ENCODE results near the gene PRMT1.

GRCh38 chr19:49700563-49700962, 23.5 kb downstream of the PRMT1 start:
- TF ChIP-seq TFE3 (CRISPR knock-in tag; IDR thresholded peaks at IDR 0.05) (no peak), RHOXF2B (CRISPR knock-in tag; conservative IDR thresholded peaks at IDR 0.05) (no peak), L3MBTL2 (IDR thresholded peaks at IDR 0.05) (peak; percentile 70), ZNF280B (CRISPR knock-in tag; IDR thresholded peaks at IDR 0.05) (no peak), ELF1 (tag; IDR thresholded peaks at IDR 0.05) (no peak), NR2C2 (CRISPR knock-in tag; IDR thresholded peaks at IDR 0.05) (no peak), NR2C2 (tag; IDR thresholded peaks at IDR 0.05) (no peak), ZBTB1 (CRISPR knock-in tag; IDR thresholded peaks at IDR 0.05; ENCODE audit: borderline replicate concordance, low read depth) (no peak), NCOA2 (IDR thresholded peaks at IDR 0.05; ENCODE audit: partially characterized antibody in 2 of 2) (no peak), ZFP36 (IDR thresholded peaks at IDR 0.05; ENCODE audit: low read depth, low read length, partially characterized antibody) (no peak), POLR2AphosphoS5 (IDR thresholded peaks at IDR 0.05; ENCODE audit: control insufficient read depth, insufficient read depth, low read depth, low read length) (no peak)
- TF ChIP-seq, protein P1, sequence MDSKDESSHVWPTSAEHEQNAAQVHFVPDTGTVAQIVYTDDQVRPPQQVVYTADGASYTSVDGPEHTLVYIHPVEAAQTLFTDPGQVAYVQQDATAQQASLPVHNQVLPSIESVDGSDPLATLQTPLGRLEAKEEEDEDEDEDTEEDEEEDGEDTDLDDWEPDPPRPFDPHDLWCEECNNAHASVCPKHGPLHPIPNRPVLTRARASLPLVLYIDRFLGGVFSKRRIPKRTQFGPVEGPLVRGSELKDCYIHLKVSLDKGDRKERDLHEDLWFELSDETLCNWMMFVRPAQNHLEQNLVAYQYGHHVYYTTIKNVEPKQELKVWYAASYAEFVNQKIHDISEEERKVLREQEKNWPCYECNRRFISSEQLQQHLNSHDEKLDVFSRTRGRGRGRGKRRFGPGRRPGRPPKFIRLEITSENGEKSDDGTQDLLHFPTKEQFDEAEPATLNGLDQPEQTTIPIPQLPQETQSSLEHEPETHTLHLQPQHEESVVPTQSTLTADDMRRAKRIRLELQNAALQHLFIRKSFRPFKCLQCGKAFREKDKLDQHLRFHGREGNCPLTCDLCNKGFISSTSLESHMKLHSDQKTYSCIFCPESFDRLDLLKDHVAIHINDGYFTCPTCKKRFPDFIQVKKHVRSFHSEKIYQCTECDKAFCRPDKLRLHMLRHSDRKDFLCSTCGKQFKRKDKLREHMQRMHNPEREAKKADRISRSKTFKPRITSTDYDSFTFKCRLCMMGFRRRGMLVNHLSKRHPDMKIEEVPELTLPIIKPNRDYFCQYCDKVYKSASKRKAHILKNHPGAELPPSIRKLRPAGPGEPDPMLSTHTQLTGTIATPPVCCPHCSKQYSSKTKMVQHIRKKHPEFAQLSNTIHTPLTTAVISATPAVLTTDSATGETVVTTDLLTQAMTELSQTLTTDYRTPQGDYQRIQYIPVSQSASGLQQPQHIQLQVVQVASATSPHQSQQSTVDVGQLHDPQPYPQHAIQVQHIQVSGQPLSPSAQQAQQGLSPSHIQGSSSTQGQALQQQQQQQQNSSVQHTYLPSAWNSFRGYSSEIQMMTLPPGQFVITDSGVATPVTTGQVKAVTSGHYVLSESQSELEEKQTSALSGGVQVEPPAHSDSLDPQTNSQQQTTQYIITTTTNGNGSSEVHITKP (IDR thresholded peaks at IDR 0.05; ENCODE audit: partially characterized antibody), result no peak
- TF ChIP-seq, protein P2, sequence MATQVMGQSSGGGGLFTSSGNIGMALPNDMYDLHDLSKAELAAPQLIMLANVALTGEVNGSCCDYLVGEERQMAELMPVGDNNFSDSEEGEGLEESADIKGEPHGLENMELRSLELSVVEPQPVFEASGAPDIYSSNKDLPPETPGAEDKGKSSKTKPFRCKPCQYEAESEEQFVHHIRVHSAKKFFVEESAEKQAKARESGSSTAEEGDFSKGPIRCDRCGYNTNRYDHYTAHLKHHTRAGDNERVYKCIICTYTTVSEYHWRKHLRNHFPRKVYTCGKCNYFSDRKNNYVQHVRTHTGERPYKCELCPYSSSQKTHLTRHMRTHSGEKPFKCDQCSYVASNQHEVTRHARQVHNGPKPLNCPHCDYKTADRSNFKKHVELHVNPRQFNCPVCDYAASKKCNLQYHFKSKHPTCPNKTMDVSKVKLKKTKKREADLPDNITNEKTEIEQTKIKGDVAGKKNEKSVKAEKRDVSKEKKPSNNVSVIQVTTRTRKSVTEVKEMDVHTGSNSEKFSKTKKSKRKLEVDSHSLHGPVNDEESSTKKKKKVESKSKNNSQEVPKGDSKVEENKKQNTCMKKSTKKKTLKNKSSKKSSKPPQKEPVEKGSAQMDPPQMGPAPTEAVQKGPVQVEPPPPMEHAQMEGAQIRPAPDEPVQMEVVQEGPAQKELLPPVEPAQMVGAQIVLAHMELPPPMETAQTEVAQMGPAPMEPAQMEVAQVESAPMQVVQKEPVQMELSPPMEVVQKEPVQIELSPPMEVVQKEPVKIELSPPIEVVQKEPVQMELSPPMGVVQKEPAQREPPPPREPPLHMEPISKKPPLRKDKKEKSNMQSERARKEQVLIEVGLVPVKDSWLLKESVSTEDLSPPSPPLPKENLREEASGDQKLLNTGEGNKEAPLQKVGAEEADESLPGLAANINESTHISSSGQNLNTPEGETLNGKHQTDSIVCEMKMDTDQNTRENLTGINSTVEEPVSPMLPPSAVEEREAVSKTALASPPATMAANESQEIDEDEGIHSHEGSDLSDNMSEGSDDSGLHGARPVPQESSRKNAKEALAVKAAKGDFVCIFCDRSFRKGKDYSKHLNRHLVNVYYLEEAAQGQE (IDR thresholded peaks at IDR 0.05; ENCODE audit: borderline replicate concordance), result no peak
- TF ChIP-seq, protein P2 (CRISPR knock-in tag; IDR thresholded peaks at IDR 0.05; ENCODE audit: low read depth), result no peak
- TF ChIP-seq, protein P3, sequence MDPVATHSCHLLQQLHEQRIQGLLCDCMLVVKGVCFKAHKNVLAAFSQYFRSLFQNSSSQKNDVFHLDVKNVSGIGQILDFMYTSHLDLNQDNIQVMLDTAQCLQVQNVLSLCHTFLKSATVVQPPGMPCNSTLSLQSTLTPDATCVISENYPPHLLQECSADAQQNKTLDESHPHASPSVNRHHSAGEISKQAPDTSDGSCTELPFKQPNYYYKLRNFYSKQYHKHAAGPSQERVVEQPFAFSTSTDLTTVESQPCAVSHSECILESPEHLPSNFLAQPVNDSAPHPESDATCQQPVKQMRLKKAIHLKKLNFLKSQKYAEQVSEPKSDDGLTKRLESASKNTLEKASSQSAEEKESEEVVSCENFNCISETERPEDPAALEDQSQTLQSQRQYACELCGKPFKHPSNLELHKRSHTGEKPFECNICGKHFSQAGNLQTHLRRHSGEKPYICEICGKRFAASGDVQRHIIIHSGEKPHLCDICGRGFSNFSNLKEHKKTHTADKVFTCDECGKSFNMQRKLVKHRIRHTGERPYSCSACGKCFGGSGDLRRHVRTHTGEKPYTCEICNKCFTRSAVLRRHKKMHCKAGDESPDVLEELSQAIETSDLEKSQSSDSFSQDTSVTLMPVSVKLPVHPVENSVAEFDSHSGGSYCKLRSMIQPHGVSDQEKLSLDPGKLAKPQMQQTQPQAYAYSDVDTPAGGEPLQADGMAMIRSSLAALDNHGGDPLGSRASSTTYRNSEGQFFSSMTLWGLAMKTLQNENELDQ (CRISPR knock-in tag; IDR thresholded peaks at IDR 0.05; ENCODE audit: borderline replicate concordance), result no peak
